ENCODE measurements around the gene ARHGDIA. TPM values are rescaled to one million over a fixed set of nuclear protein-coding genes. Genes with fewer than 3 reads are reported as not detected.

ARHGDIA gene
- total RNA-seq, 2 experiments from 2014 or later, result 265 to 715 TPM

DNA sequence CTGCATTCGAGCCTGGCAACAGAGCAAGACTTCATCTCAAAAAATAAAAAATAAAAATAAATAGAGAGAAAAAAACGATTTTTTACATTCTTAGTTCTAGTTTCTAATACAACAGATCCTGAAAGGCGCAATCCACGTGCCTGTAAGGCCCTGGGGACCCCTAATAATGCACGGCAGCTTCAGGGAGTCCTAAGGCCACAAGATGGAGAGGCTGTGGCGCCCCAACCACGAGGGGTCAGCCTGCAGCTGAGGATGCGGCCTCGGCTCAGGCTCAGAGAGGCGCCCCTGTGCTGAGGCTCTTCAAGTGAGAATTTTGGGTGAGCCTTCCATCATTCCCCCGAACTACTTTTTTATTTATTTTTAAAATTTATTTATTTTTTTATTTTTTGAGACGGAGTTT lies 21.7 kb downstream of the ARHGDIA start:
- no peaks in the 10 kb centered on the region for H3K79me2 ChIP-seq (ENCODE audit: insufficient read depth, low read depth, low read length)
- H3K9me2 ChIP-seq (ENCODE audit: insufficient read depth, low read length), result no peaks in the 10 kb centered on the region
- POLR2A ChIA-PET, result no interaction called here
- H3K4me1 ChIP-seq (ENCODE audit: insufficient read depth, low read length, poor library complexity, severe bottlenecking), result no peaks in the 10 kb centered on the region
- DNase-seq (ENCODE audit: low spot score), result no peak
- intact Hi-C loops (cut with micrococcal nuclease; ENCODE audit: unreplicated experiment), result no loop called here
- no peak overlapping the region for H3K4me3 ChIP-seq (ENCODE audit: low read depth, low read length, poor library complexity, severe bottlenecking)
- peaks cover 92% of the 10 kb centered on the region for H3K36me3 ChIP-seq (ENCODE audit: insufficient read depth, low read length)
- no peak overlapping the region for H2AFZ ChIP-seq (ENCODE audit: low read length)
- no peaks in the 10 kb centered on the region for H3K9me3 ChIP-seq (ENCODE audit: low read length)
- BruUV-seq (replicated peaks), result no TSS peak
- no peaks in the 10 kb centered on the region for H4K20me1 ChIP-seq (ENCODE audit: insufficient read depth, low read length)
- CTCF ChIA-PET (ENCODE audit: unreplicated experiment), result no interaction called here
- H3K27ac ChIP-seq (ENCODE audit: low read depth, low read length, poor library complexity, severe bottlenecking), result no peak overlapping the region
- TF ChIP-seq EZH2phosphoT487 (IDR thresholded peaks at IDR 0.05; ENCODE audit: borderline replicate concordance, low read depth, low read length), result no peak
- TF ChIP-seq, protein P1, sequence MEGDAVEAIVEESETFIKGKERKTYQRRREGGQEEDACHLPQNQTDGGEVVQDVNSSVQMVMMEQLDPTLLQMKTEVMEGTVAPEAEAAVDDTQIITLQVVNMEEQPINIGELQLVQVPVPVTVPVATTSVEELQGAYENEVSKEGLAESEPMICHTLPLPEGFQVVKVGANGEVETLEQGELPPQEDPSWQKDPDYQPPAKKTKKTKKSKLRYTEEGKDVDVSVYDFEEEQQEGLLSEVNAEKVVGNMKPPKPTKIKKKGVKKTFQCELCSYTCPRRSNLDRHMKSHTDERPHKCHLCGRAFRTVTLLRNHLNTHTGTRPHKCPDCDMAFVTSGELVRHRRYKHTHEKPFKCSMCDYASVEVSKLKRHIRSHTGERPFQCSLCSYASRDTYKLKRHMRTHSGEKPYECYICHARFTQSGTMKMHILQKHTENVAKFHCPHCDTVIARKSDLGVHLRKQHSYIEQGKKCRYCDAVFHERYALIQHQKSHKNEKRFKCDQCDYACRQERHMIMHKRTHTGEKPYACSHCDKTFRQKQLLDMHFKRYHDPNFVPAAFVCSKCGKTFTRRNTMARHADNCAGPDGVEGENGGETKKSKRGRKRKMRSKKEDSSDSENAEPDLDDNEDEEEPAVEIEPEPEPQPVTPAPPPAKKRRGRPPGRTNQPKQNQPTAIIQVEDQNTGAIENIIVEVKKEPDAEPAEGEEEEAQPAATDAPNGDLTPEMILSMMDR (conservative IDR thresholded peaks at IDR 0.05; ENCODE audit: low read length), result no peak
- H3K4me2 ChIP-seq (ENCODE audit: low read length), result no peak overlapping the region

DNA sequence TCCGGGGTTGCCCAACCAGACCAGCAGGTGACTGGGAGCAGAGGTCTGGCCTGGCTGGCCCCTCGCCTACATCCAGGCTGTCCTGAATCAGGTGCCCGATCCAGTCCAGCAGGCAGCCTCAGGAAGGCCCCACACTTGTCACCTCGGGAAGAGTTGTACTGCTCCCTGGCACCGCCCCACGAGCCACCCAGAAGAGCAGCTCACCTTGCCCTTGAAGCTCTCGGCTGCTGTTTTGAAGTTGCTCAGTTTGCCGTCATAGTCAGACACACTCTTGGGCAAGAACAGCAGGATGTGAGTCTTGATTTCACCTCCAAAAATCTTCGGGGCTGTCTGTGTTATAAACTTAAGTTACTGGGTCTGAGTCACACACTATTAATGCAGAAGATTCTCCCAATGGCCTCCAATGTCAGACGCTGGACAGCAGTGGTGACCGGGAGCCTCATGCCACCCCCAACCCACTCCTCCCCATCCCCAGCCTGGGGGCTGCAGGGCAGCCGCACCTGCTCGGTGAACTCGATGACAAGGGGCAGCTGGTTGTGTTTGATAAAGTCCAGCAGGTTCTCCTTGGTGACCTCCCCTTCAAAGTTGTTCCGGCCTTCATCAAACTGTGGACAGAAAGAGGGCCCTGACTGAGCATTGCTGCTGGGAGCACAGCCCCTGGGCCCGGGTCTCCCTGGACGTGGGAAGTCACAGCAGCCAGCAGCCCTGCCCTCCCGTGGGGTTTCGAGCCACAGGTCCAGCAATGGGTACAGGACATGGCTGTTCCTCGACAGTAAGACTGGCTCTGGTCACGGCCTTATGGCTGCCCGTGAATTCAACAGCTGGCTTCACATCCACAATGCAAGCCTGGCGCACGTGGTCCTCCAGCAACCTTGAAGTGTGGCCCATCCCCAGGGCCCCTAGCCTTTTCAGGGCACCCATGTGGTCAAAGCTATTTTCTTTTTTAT lies 24.1 kb downstream of the ARHGDIA start:
- POLR2A ChIA-PET, result no interaction called here
- Histone ChIP-seq H3K4me1 (ENCODE audit: insufficient read depth, low read length, poor library complexity, severe bottlenecking) (no peaks in the 10 kb centered on the region), H3K36me3 (ENCODE audit: insufficient read depth, low read length) (peaks cover 90% of the 10 kb centered on the region), H3K79me2 (ENCODE audit: insufficient read depth, low read depth, low read length) (no peaks in the 10 kb centered on the region), H3K4me3 (ENCODE audit: low read depth, low read length, poor library complexity, severe bottlenecking) (no peak overlapping the region), H4K20me1 (ENCODE audit: insufficient read depth, low read length) (no peaks in the 10 kb centered on the region), H2AFZ (ENCODE audit: low read length) (no peak overlapping the region), H3K9me2 (ENCODE audit: insufficient read depth, low read length) (no peaks in the 10 kb centered on the region), H3K9me3 (ENCODE audit: low read length) (no peaks in the 10 kb centered on the region), H3K27ac (ENCODE audit: low read depth, low read length, poor library complexity, severe bottlenecking) (no peak overlapping the region), H3K4me2 (ENCODE audit: low read length) (no peak overlapping the region)
- CTCF ChIA-PET (ENCODE audit: unreplicated experiment), result no interaction called here
- intact Hi-C loops (cut with micrococcal nuclease; ENCODE audit: unreplicated experiment), result no loop called here
- no TSS peak for BruUV-seq (replicated peaks)
- TF ChIP-seq EZH2phosphoT487 (IDR thresholded peaks at IDR 0.05; ENCODE audit: borderline replicate concordance, low read depth, low read length), result no peak
- TF ChIP-seq, protein P1 (conservative IDR thresholded peaks at IDR 0.05; ENCODE audit: low read length), result no peak
- no peak for DNase-seq (ENCODE audit: low spot score)
